ENCODE data around the gene NANOS2. TPM values are rescaled to one million over a fixed set of nuclear protein-coding genes. Genes with fewer than 3 reads are reported as not detected.

Gene NANOS2
- total and polyA plus RNA-seq, 2 of the 13 experiments (the other 11 are each of a cell fraction or from before 2014, with no cell fraction given), result not detected

GRCh38 chr19:45881082-45881908 is 33.3 kb downstream of the NANOS2 start (continued):
- TF ChIP-seq ZNF616 (CRISPR knock-in tag; IDR thresholded peaks at IDR 0.05; ENCODE audit: low read depth), result no peak
- peak; percentile 54 for TF ChIP-seq ZNF687 (CRISPR knock-in tag; IDR thresholded peaks at IDR 0.05)
- no peak for TF ChIP-seq BCLAF1 (IDR thresholded peaks at IDR 0.05)
- TF ChIP-seq FOXO4 (CRISPR knock-in tag; conservative IDR thresholded peaks at IDR 0.05), result 0 out of 2 replicates have a peak, but pooled peaks have one; percentile 45
- TF ChIP-seq ZNF230 (CRISPR knock-in tag; IDR thresholded peaks at IDR 0.05), result no peak
- TF ChIP-seq TP53 (CRISPR knock-in tag; conservative IDR thresholded peaks at IDR 0.05), result no peak
- TF ChIP-seq ATF7 (IDR thresholded peaks at IDR 0.05), result peak; percentile 99
- TF ChIP-seq ATF7 (CRISPR knock-in tag; IDR thresholded peaks at IDR 0.05), result no peak
- peak; percentile 83 for TF ChIP-seq CREB1 (IDR thresholded peaks at IDR 0.05)
- TF ChIP-seq CREB1 (CRISPR knock-in tag; IDR thresholded peaks at IDR 0.05), result no peak
- 0 out of 4 replicates have a peak, but pooled peaks of 1 of the 2 experiments have one; percentile 17 for TF ChIP-seq POLR2A (IDR thresholded peaks at IDR 0.05; ENCODE audit: insufficient read depth in 1 of 2, low read depth in 2 of 2, low read length in 2 of 2)
- TF ChIP-seq SALL1 (CRISPR knock-in tag; IDR thresholded peaks at IDR 0.05), result peak; percentile 9; the same call in 1 of the 2 replicates
- 0 out of 2 replicates have a peak, but pooled peaks have one; percentile 24 for TF ChIP-seq ZNF441 (CRISPR knock-in tag; IDR thresholded peaks at IDR 0.05; ENCODE audit: borderline replicate concordance)
- peak; percentile 10; the same call in 1 of the 2 replicates for TF ChIP-seq FOXA3 (CRISPR knock-in tag; IDR thresholded peaks at IDR 0.05)
- no peak for TF ChIP-seq LCORL (IDR thresholded peaks at IDR 0.05)
- no peak for TF ChIP-seq LCORL (CRISPR knock-in tag; IDR thresholded peaks at IDR 0.05)

All from HepG2 (cell line).